Liver (tissue), 9 donors: Measurements from ENCODE around the gene PRKAR1B. TPM values are rescaled to one million over a fixed set of nuclear protein-coding genes. Genes with fewer than 3 reads are reported as not detected.

ENCODE experiments used
- DNase-seq: peaks from one replicate; pipeline ENCODE4 v3.0.0-alpha.2; 2017; ENCODE audit warnings: low spot score
- H3K27ac ChIP-seq, 2 donors: one replicate each; pipeline ENCODE4 v1.7.0; 2013; ENCODE audit warnings: inconsistent platforms in 2 of 2, low read length in 2 of 2, control low read depth in 1 of 2, low read depth in 1 of 2, mild to moderate bottlenecking in 1 of 2
- H3K27me3 ChIP-seq, 4 donors: one replicate each; pipeline versions ENCODE4 v1.6.1 to v1.7.0; 2013; ENCODE audit warnings: low read length in 3 of 4, inconsistent platforms in 1 of 4, mild to moderate bottlenecking in 1 of 4, moderate library complexity in 1 of 4; ENCODE audit not compliant: control insufficient read depth in 4 of 4, insufficient read depth in 4 of 4
- H3K36me3 ChIP-seq, 4 donors: one replicate each; pipeline versions ENCODE4 v1.6.1 to v1.7.0; 2013; ENCODE audit warnings: low read length in 3 of 4, mild to moderate bottlenecking in 3 of 4, low read depth in 1 of 4, moderate library complexity in 1 of 4; ENCODE audit not compliant: control insufficient read depth in 4 of 4, insufficient read depth in 3 of 4
- H3K4me1 ChIP-seq, 4 donors: one replicate each; pipeline versions ENCODE4 v1.6.1 to v1.7.0; 2013; ENCODE audit warnings: low read length in 3 of 4, mild to moderate bottlenecking in 3 of 4, moderate library complexity in 1 of 4; ENCODE audit not compliant: control insufficient read depth in 4 of 4, insufficient read depth in 4 of 4
- H3K4me3 ChIP-seq, 3 donors: one replicate each; pipeline versions ENCODE4 v1.6.1 to v1.7.0; 2013; ENCODE audit warnings: low read length in 3 of 3, control low read depth in 1 of 3, low read depth in 1 of 3, mild to moderate bottlenecking in 1 of 3
- H3K9ac ChIP-seq, 2 donors: one replicate each; pipeline ENCODE4 v1.7.0; 2013; ENCODE audit warnings: low read length in 2 of 2, mild to moderate bottlenecking in 2 of 2, moderate library complexity in 2 of 2, control low read depth in 1 of 2, low read depth in 1 of 2
- H3K9me3 ChIP-seq, 4 donors: one replicate each; pipeline versions ENCODE4 v1.6.1 to v1.7.0; 2013; ENCODE audit warnings: low read length in 3 of 4; ENCODE audit not compliant: control insufficient read depth in 4 of 4
- EGR1 ChIP-seq, 2 donors: IDR thresholded peaks; 2 replicates each; pipeline ENCODE4 v1.6.1; 2016 to 2018; ENCODE audit warnings: antibody characterized with exemption in 2 of 2, low read depth in 2 of 2
- FOXA1 ChIP-seq: IDR thresholded peaks from 2 replicates; pipeline ENCODE4 v1.6.1; 2016; ENCODE audit warnings: antibody characterized with exemption
- FOXA2 ChIP-seq: IDR thresholded peaks from 2 replicates; pipeline ENCODE4 v1.6.1; 2016; ENCODE audit warnings: antibody characterized with exemption
- GABPA ChIP-seq, 2 donors: IDR thresholded peaks in 1 of 2; conservative IDR thresholded peaks in 1 of 2; 2 replicates each; pipeline ENCODE4 v1.6.1; 2016; ENCODE audit warnings: antibody characterized with exemption in 2 of 2, mild to moderate bottlenecking in 1 of 2, moderate library complexity in 1 of 2
- HNF4G ChIP-seq: IDR thresholded peaks from 2 replicates; pipeline ENCODE4 v1.6.1; 2016; ENCODE audit warnings: antibody characterized with exemption
- JUND ChIP-seq, 2 donors: IDR thresholded peaks; 2 replicates each; pipeline ENCODE4 v1.6.1; 2016; ENCODE audit warnings: antibody characterized with exemption in 2 of 2
- RAD21 ChIP-seq, 2 donors: IDR thresholded peaks; 2 replicates each; pipeline ENCODE4 v1.6.1; 2016; ENCODE audit warnings: antibody characterized with exemption in 2 of 2, mild to moderate bottlenecking in 2 of 2
- SP1 ChIP-seq: IDR thresholded peaks from 2 replicates; pipeline ENCODE4 v1.6.1; 2018; ENCODE audit warnings: antibody characterized with exemption, mild to moderate bottlenecking
- TAF1 ChIP-seq: conservative IDR thresholded peaks from 2 replicates; pipeline ENCODE4 v1.6.1; 2016; ENCODE audit warnings: antibody characterized with exemption, mild to moderate bottlenecking
- WGBS: extraction: QIAGEN DNeasy Blood & Tissue Kit; methylation state at CpG from one replicate; pipeline ENCODE4 v1.1.7; 2013; 5-methylcytosine and 5-hydroxymethylcytosine counted together
- polyA plus RNA-seq, 2 donors: library from polyadenylated mRNA; stranded (reverse) in 1 of 2; unstranded in 1 of 2; fragments of 200-250 nt in 1 of 2; fragments of >200 nt in 1 of 2; fragmentation: Nextera tagmentation in 1 of 2; extraction: Ambion mirVana in 1 of 2; gene quantifications; one replicate each; pipeline versions ENCODE4 v1.2.1 to v1.2.3, GENCODE V29; 2013 to 2015
- total RNA-seq, 2 donors: library from RNA; depleted of rRNA; stranded (reverse); fragments of >200 nt; gene quantifications; one replicate each; pipeline ENCODE4 v1.2.3, GENCODE V29; 2014
- TF ChIP-seq, protein P1 (sequence below): IDR thresholded peaks from 2 replicates; pipeline ENCODE4 v1.6.1; 2016; ENCODE audit warnings: antibody characterized with exemption
- TF ChIP-seq, protein P2 (sequence below): IDR thresholded peaks from 2 replicates; pipeline ENCODE4 v1.6.1; 2016; ENCODE audit warnings: antibody characterized with exemption
- TF ChIP-seq, protein P3 (sequence below): IDR thresholded peaks from 2 replicates; pipeline ENCODE4 v1.6.1; 2016; ENCODE audit warnings: antibody characterized with exemption, mild to moderate bottlenecking
- donor health status: healthy.
- donor health status: healthy.
- donor health status: healthy.
- donor health status: healthy.
- donor health status: healthy.

PRKAR1B gene
- total and polyA plus RNA-seq, 4 donors, result 11.1 to 14.4 (median 12.4) TPM

DNA sequence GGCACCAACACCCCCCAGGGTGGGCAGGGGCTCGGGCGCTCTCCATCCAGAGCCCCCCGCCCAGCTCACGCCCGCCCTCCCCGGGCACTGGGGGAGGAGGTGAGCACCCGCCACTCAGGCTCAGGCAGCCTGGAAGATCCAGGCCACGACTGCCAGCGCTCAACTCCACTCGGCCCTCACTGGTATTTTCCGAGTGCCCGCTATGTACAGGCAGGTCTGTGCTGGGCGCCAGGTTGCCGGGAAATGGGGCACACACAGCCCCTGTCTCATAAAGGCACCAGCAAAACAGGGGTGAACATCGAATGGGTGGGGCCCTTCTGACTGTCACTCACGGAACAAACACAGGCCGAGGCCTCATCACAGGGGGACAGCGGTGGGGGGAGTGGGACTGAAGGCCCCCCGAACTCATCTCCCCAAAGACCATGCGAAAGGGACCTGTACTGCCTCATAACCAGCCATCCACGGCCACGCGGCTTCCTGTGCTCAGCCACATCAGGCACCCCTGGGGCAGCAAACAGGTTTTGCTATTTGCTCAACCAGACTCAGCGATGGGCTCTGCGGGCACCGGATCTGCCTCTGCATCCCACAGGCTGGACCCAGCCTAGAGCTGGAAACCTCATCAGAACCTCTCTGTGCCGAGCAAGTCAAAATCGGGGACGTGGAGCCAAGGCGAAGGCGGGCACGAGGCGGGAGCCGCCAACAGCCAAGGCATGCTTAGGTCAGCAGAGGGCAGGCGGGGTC, 99.2 kb downstream of the PRKAR1B start:
- H3K4me1 ChIP-seq, result no peaks in the 10 kb centered on the region
- H3K36me3 ChIP-seq, result no peaks in the 10 kb centered on the region
- H3K9me3 ChIP-seq, result peaks cover 0 to 4% (median 0%) of the 10 kb centered on the region in 4 donors
- TF ChIP-seq, protein P1, sequence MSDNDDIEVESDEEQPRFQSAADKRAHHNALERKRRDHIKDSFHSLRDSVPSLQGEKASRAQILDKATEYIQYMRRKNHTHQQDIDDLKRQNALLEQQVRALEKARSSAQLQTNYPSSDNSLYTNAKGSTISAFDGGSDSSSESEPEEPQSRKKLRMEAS, result no peak
- no peak for DNase-seq
- 96% methylated on average over 35 of the region's 35 CpGs for WGBS
- H3K4me3 ChIP-seq, result no peak overlapping the region
- no peak overlapping the region for H3K9ac ChIP-seq
- no peaks in the 10 kb centered on the region for H3K27me3 ChIP-seq
- no peak overlapping the region for H3K27ac ChIP-seq

DNA sequence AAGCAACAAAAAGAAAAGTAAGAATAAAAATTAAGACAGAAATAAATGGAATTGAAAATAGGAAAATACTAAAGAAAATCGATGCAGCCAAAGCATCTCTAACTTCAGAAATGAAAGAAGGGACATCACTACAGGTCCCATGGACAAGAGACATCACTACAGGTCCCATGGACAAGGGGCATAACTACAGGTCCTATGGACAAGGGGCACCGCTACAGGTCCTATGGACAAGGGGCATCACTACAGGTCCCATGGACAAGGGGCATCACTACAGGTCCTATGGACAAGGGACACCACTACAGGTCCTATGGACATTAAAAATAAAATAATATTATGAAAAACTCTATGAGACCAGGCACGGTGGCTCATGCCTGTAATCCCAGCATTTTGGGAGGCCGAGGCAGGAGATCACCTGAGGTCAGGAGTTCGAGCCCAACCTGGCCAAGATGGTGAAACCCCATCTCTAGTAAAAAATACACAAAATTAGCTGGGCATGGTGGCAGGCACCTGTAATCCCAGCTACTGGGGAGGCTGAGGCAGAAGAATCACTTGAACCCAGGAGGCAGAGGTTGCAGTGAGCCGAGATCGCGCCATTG, 101.6 kb downstream of the PRKAR1B start:
- no peak overlapping the region for H3K9ac ChIP-seq
- no peak for DNase-seq
- no peak overlapping the region for H3K4me3 ChIP-seq
- no peaks in the 10 kb centered on the region for H3K27me3 ChIP-seq
- H3K27ac ChIP-seq, result no peak overlapping the region
- H3K4me1 ChIP-seq, result no peaks in the 10 kb centered on the region
- TF ChIP-seq TAF1 (no peak), FOXA1 (no peak), GABPA (IDR thresholded peaks at IDR 0.05 in 1 of 2, conservative IDR thresholded peaks at IDR 0.05 in 1 of 2) (no peak), RAD21 (IDR thresholded peaks at IDR 0.05) (no peak), FOXA2 (no peak), EGR1 (IDR thresholded peaks at IDR 0.05; ENCODE audit: low read depth in 2 of 2) (no peak)
- TF ChIP-seq, protein P1, result no peak
- TF ChIP-seq, protein P2, sequence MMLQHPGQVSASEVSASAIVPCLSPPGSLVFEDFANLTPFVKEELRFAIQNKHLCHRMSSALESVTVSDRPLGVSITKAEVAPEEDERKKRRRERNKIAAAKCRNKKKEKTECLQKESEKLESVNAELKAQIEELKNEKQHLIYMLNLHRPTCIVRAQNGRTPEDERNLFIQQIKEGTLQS, result no peak
- TF ChIP-seq, protein P3, sequence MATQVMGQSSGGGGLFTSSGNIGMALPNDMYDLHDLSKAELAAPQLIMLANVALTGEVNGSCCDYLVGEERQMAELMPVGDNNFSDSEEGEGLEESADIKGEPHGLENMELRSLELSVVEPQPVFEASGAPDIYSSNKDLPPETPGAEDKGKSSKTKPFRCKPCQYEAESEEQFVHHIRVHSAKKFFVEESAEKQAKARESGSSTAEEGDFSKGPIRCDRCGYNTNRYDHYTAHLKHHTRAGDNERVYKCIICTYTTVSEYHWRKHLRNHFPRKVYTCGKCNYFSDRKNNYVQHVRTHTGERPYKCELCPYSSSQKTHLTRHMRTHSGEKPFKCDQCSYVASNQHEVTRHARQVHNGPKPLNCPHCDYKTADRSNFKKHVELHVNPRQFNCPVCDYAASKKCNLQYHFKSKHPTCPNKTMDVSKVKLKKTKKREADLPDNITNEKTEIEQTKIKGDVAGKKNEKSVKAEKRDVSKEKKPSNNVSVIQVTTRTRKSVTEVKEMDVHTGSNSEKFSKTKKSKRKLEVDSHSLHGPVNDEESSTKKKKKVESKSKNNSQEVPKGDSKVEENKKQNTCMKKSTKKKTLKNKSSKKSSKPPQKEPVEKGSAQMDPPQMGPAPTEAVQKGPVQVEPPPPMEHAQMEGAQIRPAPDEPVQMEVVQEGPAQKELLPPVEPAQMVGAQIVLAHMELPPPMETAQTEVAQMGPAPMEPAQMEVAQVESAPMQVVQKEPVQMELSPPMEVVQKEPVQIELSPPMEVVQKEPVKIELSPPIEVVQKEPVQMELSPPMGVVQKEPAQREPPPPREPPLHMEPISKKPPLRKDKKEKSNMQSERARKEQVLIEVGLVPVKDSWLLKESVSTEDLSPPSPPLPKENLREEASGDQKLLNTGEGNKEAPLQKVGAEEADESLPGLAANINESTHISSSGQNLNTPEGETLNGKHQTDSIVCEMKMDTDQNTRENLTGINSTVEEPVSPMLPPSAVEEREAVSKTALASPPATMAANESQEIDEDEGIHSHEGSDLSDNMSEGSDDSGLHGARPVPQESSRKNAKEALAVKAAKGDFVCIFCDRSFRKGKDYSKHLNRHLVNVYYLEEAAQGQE, result no peak
- H3K9me3 ChIP-seq, result peaks cover 0 to 13% (median 4%) of the 10 kb centered on the region in 4 donors
- 99% methylated on average over 8 of the region's 8 CpGs for WGBS
- no peaks in the 10 kb centered on the region for H3K36me3 ChIP-seq

DNA sequence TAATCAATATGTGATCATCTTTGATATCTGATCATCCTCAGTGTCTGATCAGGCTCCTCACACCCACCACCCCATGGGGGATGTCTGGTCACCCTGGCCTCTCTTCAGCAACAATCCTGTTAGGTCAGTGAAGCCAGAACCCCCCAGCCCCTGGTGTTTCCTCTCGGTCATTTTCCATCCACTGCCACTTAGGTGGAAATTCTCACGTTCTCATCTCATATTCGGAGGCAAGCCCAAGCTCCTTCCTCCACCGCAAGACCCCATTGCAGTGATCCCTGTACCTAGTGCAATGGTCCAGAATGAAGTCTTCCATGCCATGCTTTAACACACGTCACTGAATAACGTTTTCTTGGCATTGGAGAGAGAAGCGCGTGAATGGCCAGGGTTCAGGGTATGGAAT, 103.6 kb downstream of the PRKAR1B start:
- no peaks in the 10 kb centered on the region for H3K27me3 ChIP-seq
- no peak overlapping the region for H3K4me3 ChIP-seq
- WGBS, result 95% methylated on average over 8 of the region's 8 CpGs
- peaks cover 2 to 16% (median 4%) of the 10 kb centered on the region in 4 donors for H3K9me3 ChIP-seq
- H3K36me3 ChIP-seq, result no peaks in the 10 kb centered on the region
- no peak overlapping the region for H3K27ac ChIP-seq
- no peaks in the 10 kb centered on the region for H3K4me1 ChIP-seq
- no peak overlapping the region for H3K9ac ChIP-seq
- DNase-seq, result no peak
- TF ChIP-seq SP1 (no peak), GABPA (IDR thresholded peaks at IDR 0.05 in 1 of 2, conservative IDR thresholded peaks at IDR 0.05 in 1 of 2) (no peak), HNF4G (no peak), JUND (IDR thresholded peaks at IDR 0.05) (no peak)
